Mesothelial cell of epicardium (in vitro differentiated cells): ENCODE data around the gene LIMCH1. TPM values are rescaled to one million over a fixed set of nuclear protein-coding genes. Genes with fewer than 3 reads are reported as not detected.

Source experiments
- DNase-seq, 2 experiments: peaks; one replicate each; pipeline ENCODE4 v3.0.0; 2021; ENCODE audit warnings: low spot score in 2 of 2; ENCODE audit not compliant: unreplicated experiment in 2 of 2
- H3K27ac Mint-ChIP-seq: 2 replicates; pipeline ENCODE4 v1.8.0; 2021; ENCODE audit warnings: mixed read lengths
- H3K27me3 Mint-ChIP-seq: 2 replicates; pipeline ENCODE4 v1.8.0; 2021; ENCODE audit warnings: low read depth, mixed read lengths
- H3K36me3 Mint-ChIP-seq: 2 replicates; pipeline ENCODE4 v1.8.0; 2021; ENCODE audit warnings: mixed read lengths
- H3K4me1 Mint-ChIP-seq: 2 replicates; pipeline ENCODE4 v1.8.0; 2021; ENCODE audit warnings: mixed read lengths
- H3K4me3 Mint-ChIP-seq: 2 replicates; pipeline ENCODE4 v1.8.0; 2021; ENCODE audit warnings: mild to moderate bottlenecking, moderate library complexity, mixed read lengths
- H3K9me3 Mint-ChIP-seq: 2 replicates; pipeline ENCODE4 v1.8.0; 2021; ENCODE audit warnings: mixed read lengths
- CTCF ChIP-seq: fragments of 200-600 bp; sonication (generic); IDR thresholded peaks from one replicate; pipeline ENCODE4 v1.5.0; 2021; ENCODE audit warnings: antibody characterized with exemption; ENCODE audit not compliant: unreplicated experiment
- total RNA-seq: library from RNA; stranded (reverse); gene quantifications from 3 replicates; pipeline ENCODE4 v1.2.1, GENCODE V29; 2021

Gene LIMCH1
- total RNA-seq, 1 donor from 2014 or later = 66.8 TPM

- H3K4me3 Mint-ChIP-seq = no peak overlapping the region
- peaks cover 24% of the 10 kb centered on the region for H3K4me1 Mint-ChIP-seq
- TF ChIP-seq CTCF = no peak
- H3K36me3 Mint-ChIP-seq = no peaks in the 10 kb centered on the region
- no peak for DNase-seq
- no peaks in the 10 kb centered on the region for H3K27me3 Mint-ChIP-seq
- H3K9me3 Mint-ChIP-seq = no peaks in the 10 kb centered on the region
- peak overlapping the region; percentile 86 for H3K27ac Mint-ChIP-seq
Observed at GRCh38 chr4:41590591-41590990, 52.6 kb downstream of the LIMCH1 start.

- H3K36me3 Mint-ChIP-seq = no peaks in the 10 kb centered on the region
- TF ChIP-seq CTCF = no peak
- H3K4me3 Mint-ChIP-seq = no peak overlapping the region
- no peaks in the 10 kb centered on the region for H3K9me3 Mint-ChIP-seq
- no peaks in the 10 kb centered on the region for H3K27me3 Mint-ChIP-seq
- no peak for DNase-seq
- H3K4me1 Mint-ChIP-seq = peaks cover 32% of the 10 kb centered on the region
- no peak overlapping the region for H3K27ac Mint-ChIP-seq
Observed at GRCh38 chr4:41594432-41594831, 56.5 kb downstream of the LIMCH1 start.

GRCh38 chr4:41597494-41597893 lies 59.5 kb downstream of the LIMCH1 start:
- Mint-ChIP-seq H3K36me3 (no peaks in the 10 kb centered on the region), H3K4me3 (no peak overlapping the region), H3K27me3 (no peaks in the 10 kb centered on the region), H3K27ac (no peak overlapping the region), H3K9me3 (no peaks in the 10 kb centered on the region), H3K4me1 (peaks cover 41% of the 10 kb centered on the region)
- DNase-seq = no peak
- TF ChIP-seq CTCF = no peak

GRCh38 chr4:41598580-41598979 lies 60.6 kb downstream of the LIMCH1 start:
- Mint-ChIP-seq H3K36me3 (no peaks in the 10 kb centered on the region), H3K4me3 (no peak overlapping the region)

GRCh38 chr4:41599192-41599786 lies 61.3 kb downstream of the LIMCH1 start:
- no peaks in the 10 kb centered on the region for H3K9me3 Mint-ChIP-seq
- peak overlapping the region; percentile 47 for H3K27ac Mint-ChIP-seq
- H3K4me1 Mint-ChIP-seq = peaks cover 49% of the 10 kb centered on the region
- H3K36me3 Mint-ChIP-seq = no peaks in the 10 kb centered on the region
- H3K4me3 Mint-ChIP-seq = no peak overlapping the region
- H3K27me3 Mint-ChIP-seq = no peaks in the 10 kb centered on the region
- DNase-seq = no peak
- TF ChIP-seq CTCF = no peak

More at GRCh38 chr4:41598580-41598979, 60.6 kb downstream of the LIMCH1 start:
- Mint-ChIP-seq H3K9me3 (no peaks in the 10 kb centered on the region), H3K4me1 (peaks cover 50% of the 10 kb centered on the region), H3K27ac (peak overlapping the region; percentile 19), H3K27me3 (no peaks in the 10 kb centered on the region)
- TF ChIP-seq CTCF = no peak
- no peak for DNase-seq
